HG02642 (cell line): ENCODE results near the gene KCTD21.

Source experiments
- ATAC-seq: cut with Tn5 transposase; IDR thresholded peaks from one replicate; pipeline ENCODE4 v1.9.1; 2021; ENCODE audit warnings: mild to moderate bottlenecking; ENCODE audit not compliant: unreplicated experiment, poor library complexity

Gene KCTD21

GRCh38 chr11:78202733-78203167 lies 14.3 kb upstream of the KCTD21 start:
- no peak for ATAC-seq

- no peak for ATAC-seq
Measured at GRCh38 chr11:78201096-78201818, 12.8 kb upstream of the KCTD21 start.

GRCh38 chr11:78200553-78200952 lies 12.1 kb upstream of the KCTD21 start:
- no peak for ATAC-seq

GRCh38 chr11:78200061-78200460 lies 11.6 kb upstream of the KCTD21 start:
- ATAC-seq = no peak

GRCh38 chr11:78199653-78200015 lies 11.2 kb upstream of the KCTD21 start:
- no peak for ATAC-seq

GRCh38 chr11:78199015-78199652 lies 10.7 kb upstream of the KCTD21 start:
- no peak for ATAC-seq

GRCh38 chr11:78197816-78198215 lies 9.4 kb upstream of the KCTD21 start:
- no peak for ATAC-seq

- ATAC-seq = no peak
Measured at GRCh38 chr11:78196661-78197091, 8.2 kb upstream of the KCTD21 start.

GRCh38 chr11:78195917-78196560 lies 7.6 kb upstream of the KCTD21 start:
- no peak for ATAC-seq

- no peak for ATAC-seq
Measured at GRCh38 chr11:78194490-78194889, 6.1 kb upstream of the KCTD21 start.

- ATAC-seq = no peak
Measured at GRCh38 chr11:78193806-78194205, 5.4 kb upstream of the KCTD21 start.

- no peak for ATAC-seq
Measured at GRCh38 chr11:78192911-78193351, 4.5 kb upstream of the KCTD21 start.

GRCh38 chr11:78192223-78192719 lies 3.8 kb upstream of the KCTD21 start:
- ATAC-seq = no peak

- ATAC-seq = no peak
Measured at GRCh38 chr11:78190871-78191538, 2.6 kb upstream of the KCTD21 start.

GRCh38 chr11:78190374-78190773 lies 1.9 kb upstream of the KCTD21 start:
- ATAC-seq = no peak

GRCh38 chr11:78189851-78190250 lies 1.4 kb upstream of the KCTD21 start:
- no peak for ATAC-seq

- no peak for ATAC-seq
Measured at GRCh38 chr11:78189174-78189724, 823 bp upstream of the KCTD21 start.

- ATAC-seq = peak; percentile 23
Measured at GRCh38 chr11:78187366-78188285, 800 bp downstream of the KCTD21 start.

- ATAC-seq = no peak
Measured at GRCh38 chr11:78181185-78181584, 7.2 kb downstream of the KCTD21 start.
